Stomach (tissue), 4 donors: ENCODE data around the gene OR2T1.

Experiments used
- CTCF ChIP-seq, 7 experiments: fragments of 450-650 bp in 4 of 7; fragments of 200-600 bp in 3 of 7; sonication (generic) in 3 of 7; IDR thresholded peaks; one replicate each; pipeline ENCODE4 v1.5.1; 2016 to 2019; ENCODE audit warnings: antibody characterized with exemption in 7 of 7, control low read depth in 2 of 7, mild to moderate bottlenecking in 1 of 7
- EP300 ChIP-seq: sonication (generic); formaldehyde crosslinking; IDR thresholded peaks from one replicate; pipeline ENCODE4 v1.6.1; 2017; ENCODE audit warnings: antibody characterized with exemption
- POLR2A ChIP-seq, 4 donors: fragments of 450-650 bp; IDR thresholded peaks; one replicate each; pipeline ENCODE4 v1.6.1; 2016; ENCODE audit warnings: antibody characterized with exemption in 4 of 4, control low read depth in 2 of 4, mild to moderate bottlenecking in 1 of 4, moderate library complexity in 1 of 4
- POLR2AphosphoS5 ChIP-seq, 3 donors: sonication (generic); formaldehyde crosslinking; IDR thresholded peaks; one replicate each; pipeline ENCODE4 v1.6.1; 2016; ENCODE audit warnings: antibody characterized with exemption in 3 of 3

GRCh38 chr1:248366609-248367008 lies 36.2 kb upstream of the OR2T1 start:
- TF ChIP-seq EP300 = no peak
- no peak for TF ChIP-seq CTCF (IDR thresholded peaks at IDR 0.05)
- no peak for TF ChIP-seq POLR2A (IDR thresholded peaks at IDR 0.05)
- no peak for TF ChIP-seq POLR2AphosphoS5 (IDR thresholded peaks at IDR 0.05)
